ENCODE measurements around the gene NCOA1.

GRCh38 chr2:24762518-24762917 is 271.5 kb downstream of the NCOA1 start:
- TF ChIP-seq CTCF (IDR thresholded peaks at IDR 0.05; ENCODE audit: poor library complexity, severe bottlenecking), result no peak
- TF ChIP-seq POLR2AphosphoS5 (IDR thresholded peaks at IDR 0.05), result no peak
- TF ChIP-seq EZH2 (IDR thresholded peaks at IDR 0.05; ENCODE audit: borderline replicate concordance, insufficient read depth, low read length, poor library complexity, severe bottlenecking), result no peak
- TF ChIP-seq EP300 (conservative IDR thresholded peaks at IDR 0.05; ENCODE audit: poor library complexity, severe bottlenecking), result no peak
- no peak for TF ChIP-seq TAF1 (IDR thresholded peaks at IDR 0.05; ENCODE audit: low read depth)
- TF ChIP-seq MXI1 (conservative IDR thresholded peaks at IDR 0.05; ENCODE audit: poor library complexity, severe bottlenecking), result no peak
- TF ChIP-seq, protein P1, sequence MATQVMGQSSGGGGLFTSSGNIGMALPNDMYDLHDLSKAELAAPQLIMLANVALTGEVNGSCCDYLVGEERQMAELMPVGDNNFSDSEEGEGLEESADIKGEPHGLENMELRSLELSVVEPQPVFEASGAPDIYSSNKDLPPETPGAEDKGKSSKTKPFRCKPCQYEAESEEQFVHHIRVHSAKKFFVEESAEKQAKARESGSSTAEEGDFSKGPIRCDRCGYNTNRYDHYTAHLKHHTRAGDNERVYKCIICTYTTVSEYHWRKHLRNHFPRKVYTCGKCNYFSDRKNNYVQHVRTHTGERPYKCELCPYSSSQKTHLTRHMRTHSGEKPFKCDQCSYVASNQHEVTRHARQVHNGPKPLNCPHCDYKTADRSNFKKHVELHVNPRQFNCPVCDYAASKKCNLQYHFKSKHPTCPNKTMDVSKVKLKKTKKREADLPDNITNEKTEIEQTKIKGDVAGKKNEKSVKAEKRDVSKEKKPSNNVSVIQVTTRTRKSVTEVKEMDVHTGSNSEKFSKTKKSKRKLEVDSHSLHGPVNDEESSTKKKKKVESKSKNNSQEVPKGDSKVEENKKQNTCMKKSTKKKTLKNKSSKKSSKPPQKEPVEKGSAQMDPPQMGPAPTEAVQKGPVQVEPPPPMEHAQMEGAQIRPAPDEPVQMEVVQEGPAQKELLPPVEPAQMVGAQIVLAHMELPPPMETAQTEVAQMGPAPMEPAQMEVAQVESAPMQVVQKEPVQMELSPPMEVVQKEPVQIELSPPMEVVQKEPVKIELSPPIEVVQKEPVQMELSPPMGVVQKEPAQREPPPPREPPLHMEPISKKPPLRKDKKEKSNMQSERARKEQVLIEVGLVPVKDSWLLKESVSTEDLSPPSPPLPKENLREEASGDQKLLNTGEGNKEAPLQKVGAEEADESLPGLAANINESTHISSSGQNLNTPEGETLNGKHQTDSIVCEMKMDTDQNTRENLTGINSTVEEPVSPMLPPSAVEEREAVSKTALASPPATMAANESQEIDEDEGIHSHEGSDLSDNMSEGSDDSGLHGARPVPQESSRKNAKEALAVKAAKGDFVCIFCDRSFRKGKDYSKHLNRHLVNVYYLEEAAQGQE (IDR thresholded peaks at IDR 0.05; ENCODE audit: borderline replicate concordance), result no peak
- no peak for TF ChIP-seq SMC3 (conservative IDR thresholded peaks at IDR 0.05; ENCODE audit: poor library complexity)
- no peak for TF ChIP-seq RAD21 (conservative IDR thresholded peaks at IDR 0.05)
